ENCODE data around the gene ACTR5.

The ACTR5 gene

DNA sequence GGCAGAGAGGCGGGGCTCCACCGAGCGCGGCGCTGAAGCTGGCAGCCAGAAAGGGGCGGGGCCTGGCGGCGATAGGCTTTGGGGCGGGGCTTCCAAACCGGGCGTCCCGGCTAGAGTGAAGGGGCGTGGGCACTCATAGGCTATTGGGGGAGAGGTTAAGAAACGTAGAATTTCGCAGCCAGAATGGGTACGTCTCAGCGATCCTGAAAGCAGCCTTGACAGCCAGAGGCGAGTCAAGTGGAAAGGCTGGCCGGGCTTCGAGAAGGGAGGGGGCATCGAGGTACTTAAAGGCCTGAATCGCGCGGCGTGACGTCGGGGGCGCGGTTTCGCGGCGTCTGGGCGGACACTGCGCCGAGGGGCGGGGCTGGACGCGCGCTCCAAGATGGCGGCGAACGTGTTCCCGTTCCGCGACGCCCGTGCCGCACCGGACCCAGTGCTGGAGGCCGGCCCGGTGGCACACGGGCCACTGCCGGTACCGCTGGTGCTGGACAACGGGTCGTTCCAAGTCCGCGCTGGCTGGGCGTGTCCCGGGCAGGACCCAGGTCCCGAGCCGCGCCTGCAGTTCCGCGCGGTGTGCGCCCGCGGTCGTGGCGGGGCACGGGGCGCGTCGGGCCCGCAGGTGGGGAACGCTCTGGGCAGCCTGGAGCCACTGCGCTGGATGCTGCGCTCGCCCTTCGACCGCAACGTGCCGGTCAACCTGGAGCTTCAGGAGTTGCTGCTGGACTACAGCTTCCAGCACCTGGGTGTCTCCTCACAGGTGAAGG lies at the start of gene ACTR5:
Gene ACTR5, plus strand, starts transcription at position 364 of the 764 bp plus-strand sequence. Its CDS starts 19 bp downstream, at position 383.
- DNase-seq (ENCODE audit: low read depth, low spot score), result peak; percentile 92

GRCh38 chr20:38698541-38698940 lies 49.7 kb upstream of the ACTR5 start:
- no peak for DNase-seq (ENCODE audit: low read depth, low spot score)

- DNase-seq (ENCODE audit: low read depth, low spot score), result no peak
These were observed 48.1 kb upstream of the ACTR5 start for GRCh38 chr20:38700141-38700540.

DNA sequence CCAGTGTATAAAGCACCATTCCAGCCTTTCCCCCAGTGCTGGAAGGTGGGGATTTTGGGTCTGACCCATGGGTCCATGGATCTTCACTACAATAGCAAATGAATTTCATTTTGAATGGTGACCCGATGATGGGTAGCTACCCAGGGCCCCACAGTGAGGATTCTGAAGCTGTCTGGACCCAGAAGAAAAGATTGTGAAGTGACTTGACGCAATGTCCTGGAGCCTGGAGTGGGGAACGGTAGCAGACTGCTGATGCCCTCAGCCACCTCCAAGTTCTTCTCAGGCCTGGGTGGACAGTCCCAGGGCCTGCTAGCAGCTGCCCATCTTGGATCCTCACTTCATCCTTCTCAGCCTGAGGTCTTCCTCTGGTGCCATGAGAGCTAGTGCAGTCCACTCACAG lies 47.3 kb upstream of the ACTR5 start:
- DNase-seq (ENCODE audit: low read depth, low spot score), result no peak

GRCh38 chr20:38703526-38703925 lies 44.7 kb upstream of the ACTR5 start:
- DNase-seq (ENCODE audit: low read depth, low spot score), result no peak

DNA sequence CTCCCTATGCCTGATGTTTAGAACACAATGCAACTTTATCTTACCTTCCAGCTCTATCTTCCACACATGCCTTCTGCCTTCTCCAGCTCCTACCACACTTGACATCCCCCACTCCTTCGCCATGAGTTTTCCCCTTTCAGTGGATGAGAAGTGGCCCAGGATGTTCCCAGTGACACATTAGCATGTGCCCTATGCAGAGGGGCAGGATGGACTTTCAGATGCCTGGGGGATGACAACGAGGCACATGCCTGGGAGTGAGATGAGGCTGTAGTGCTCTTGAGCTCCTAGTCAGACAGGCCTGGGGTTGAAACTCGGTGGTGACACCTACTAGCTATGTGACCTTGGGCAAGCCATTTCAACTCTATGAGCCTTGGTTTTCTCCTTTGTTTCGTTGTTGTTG lies 44.1 kb upstream of the ACTR5 start:
- DNase-seq (ENCODE audit: low read depth, low spot score), result no peak

GRCh38 chr20:38706509-38706908 lies 41.8 kb upstream of the ACTR5 start:
- peak; percentile 46 for DNase-seq (ENCODE audit: low read depth, low spot score)

- DNase-seq (ENCODE audit: low read depth, low spot score), result no peak
These were observed 34.0 kb upstream of the ACTR5 start for GRCh38 chr20:38714308-38714707.

DNA sequence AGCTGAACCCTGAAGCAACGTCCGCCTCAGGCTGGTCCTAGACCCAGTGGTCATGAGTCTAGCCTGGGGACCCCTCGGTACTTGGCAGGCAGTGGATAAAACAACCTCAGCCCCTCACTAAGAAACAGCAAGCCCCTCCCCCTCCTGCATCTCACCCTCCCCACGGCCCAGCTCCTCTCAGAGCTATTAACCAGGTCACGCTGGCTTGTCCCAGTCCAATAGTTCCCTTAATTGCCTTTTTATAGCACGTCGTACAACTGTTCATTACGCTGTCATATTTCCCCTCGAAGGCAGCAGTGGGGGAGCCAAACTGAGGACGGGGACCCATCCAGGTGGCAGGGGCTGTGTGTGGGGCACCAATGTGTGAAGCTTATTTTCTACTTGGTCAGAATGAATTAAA lies 32.6 kb upstream of the ACTR5 start:
- no peak for DNase-seq (ENCODE audit: low read depth, low spot score)

DNA sequence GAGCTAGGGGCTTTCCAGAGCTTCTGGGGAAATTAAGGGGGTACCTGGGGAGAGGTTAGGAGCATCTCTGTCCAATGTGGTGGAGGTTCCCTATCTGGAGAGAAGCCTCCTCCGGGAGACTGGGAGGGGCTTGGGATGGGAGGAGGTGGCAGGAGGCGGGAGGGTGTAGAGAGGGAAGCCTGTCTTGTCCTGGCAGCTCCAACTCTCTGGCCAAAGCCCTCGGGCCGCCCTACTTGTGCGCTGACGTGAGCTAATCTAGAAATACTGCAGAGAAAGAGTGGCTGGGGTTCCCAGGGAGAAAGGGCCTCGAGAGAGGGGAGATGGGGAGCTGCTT lies 25.6 kb upstream of the ACTR5 start:
- peak; percentile 62 for DNase-seq (ENCODE audit: low read depth, low spot score)

- peak; percentile 27 for DNase-seq (ENCODE audit: low read depth, low spot score)
These were observed 25.0 kb upstream of the ACTR5 start for GRCh38 chr20:38723017-38723847.

DNA sequence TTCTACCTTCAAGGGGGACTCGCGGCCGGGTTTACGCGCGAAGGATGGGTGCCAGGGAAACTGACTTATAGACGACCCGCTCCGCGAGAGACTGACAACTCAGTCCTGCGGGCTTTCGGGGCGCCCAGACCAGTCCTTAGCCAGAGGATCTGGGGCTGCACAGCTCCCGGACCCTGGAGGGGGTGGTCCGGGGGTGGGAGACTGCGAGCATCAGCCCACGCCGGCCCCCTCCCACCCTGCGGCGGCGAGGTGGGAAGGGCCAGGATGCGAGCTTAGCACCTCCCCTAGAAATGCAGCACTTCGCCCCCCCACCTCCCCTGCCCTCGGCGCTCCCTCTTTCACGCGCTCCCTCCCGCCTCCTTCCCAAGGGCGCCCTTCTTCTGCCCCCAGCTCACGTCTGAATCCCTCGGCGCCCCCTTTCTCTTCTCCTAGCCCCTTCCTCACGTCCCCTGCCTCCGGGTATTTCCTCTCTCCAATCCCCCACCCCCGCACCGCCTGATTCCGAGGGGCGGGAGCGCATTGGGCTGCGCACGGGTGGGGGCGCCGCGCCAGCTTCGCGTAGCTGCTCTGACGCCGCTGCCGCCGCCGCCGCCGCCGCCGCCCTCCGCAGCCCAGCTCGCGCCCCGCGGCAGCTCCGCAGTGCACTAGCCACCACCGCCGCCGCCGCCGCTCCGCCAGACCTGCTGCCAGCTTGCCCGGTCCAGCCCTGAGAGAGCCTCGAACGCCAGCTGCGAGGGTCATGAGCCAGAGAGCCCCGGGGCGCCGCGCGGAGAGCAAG lies 24.2 kb upstream of the ACTR5 start, which contains the start of gene SLC32A1:
Gene SLC32A1, plus strand, starts transcription at position 639 of the 778 bp plus-strand sequence. CDS start 239 bp downstream, outside the sequence.
- DNase-seq (ENCODE audit: low read depth, low spot score), result no peak

DNA sequence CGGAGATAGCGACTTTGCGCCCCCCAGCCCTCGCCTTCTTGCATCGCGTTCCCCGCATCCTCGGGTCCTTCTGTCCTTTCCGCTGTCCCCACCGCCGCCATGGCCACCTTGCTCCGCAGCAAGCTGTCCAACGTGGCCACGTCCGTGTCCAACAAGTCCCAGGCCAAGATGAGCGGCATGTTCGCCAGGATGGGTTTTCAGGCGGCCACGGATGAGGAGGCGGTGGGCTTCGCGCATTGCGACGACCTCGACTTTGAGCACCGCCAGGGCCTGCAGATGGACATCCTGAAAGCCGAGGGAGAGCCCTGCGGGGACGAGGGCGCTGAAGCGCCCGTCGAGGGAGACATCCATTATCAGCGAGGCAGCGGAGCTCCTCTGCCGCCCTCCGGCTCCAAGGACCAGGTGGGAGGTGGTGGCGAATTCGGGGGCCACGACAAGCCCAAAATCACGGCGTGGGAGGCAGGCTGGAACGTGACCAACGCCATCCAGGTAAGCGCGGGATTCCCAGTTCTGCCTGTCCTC lies 23.6 kb upstream of the ACTR5 start:
- DNase-seq (ENCODE audit: low read depth, low spot score), result no peak

GRCh38 chr20:38725148-38725901 lies 22.9 kb upstream of the ACTR5 start:
- peak; percentile 43 for DNase-seq (ENCODE audit: low read depth, low spot score)

GRCh38 chr20:38725931-38726803 lies 22.1 kb upstream of the ACTR5 start:
- peak; percentile 89 for DNase-seq (ENCODE audit: low read depth, low spot score)

DNA sequence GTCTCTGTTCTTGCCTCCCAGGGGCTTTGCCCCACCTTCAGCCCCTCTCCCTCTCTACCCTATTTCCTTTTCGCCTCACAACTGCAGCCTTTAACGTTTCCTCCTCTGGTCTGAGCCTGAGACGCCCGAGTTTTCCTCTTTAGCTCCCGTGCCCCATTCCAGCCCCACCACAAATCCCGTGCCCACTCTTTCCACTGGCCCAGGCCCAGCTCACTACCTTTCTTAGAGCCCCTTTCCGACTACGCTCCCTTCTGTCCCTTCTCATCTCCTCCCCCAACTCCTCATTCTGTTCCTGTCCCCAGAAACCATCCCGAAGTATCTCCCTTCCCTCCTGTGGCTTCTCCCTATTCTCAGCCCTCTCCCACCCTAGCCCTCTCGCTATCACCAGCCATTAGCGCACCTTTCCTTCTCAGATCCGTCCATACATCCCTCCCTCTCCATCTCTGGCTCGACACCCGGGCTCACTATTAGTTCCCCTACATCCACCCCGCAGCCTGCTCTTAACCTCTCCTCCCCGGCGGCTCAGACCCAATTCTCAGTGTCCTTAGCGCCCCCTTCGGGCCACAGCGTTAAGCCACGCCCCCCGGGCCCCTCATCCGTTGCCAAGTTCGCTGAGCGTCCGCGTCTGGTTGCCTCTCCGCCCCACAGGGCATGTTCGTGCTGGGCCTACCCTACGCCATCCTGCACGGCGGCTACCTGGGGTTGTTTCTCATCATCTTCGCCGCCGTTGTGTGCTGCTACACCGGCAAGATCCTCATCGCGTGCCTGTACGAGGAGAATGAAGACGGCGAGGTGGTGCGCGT lies 21.3 kb upstream of the ACTR5 start:
- peak; percentile 94 for DNase-seq (ENCODE audit: low read depth, low spot score)

- DNase-seq (ENCODE audit: low read depth, low spot score), result no peak
These were observed 20.6 kb upstream of the ACTR5 start for GRCh38 chr20:38727607-38728190.

DNA sequence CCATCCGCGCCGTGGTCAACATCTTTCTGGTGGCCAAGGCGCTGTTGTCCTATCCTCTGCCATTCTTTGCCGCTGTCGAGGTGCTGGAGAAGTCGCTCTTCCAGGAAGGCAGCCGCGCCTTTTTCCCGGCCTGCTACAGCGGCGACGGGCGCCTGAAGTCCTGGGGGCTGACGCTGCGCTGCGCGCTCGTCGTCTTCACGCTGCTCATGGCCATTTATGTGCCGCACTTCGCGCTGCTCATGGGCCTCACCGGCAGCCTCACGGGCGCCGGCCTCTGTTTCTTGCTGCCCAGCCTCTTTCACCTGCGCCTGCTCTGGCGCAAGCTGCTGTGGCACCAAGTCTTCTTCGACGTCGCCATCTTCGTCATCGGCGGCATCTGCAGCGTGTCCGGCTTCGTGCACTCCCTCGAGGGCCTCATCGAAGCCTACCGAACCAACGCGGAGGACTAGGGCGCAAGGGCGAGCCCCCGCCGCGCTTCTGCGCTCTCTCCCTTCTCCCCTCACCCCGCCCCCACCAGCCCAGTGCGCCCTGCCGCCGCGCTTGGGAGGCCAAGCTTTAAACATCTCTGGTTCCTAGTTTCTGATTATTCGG lies 20.0 kb upstream of the ACTR5 start:
- peak; percentile 55 for DNase-seq (ENCODE audit: low read depth, low spot score)

Measured in ELF-1 (cell line).